NB4 (cell line): ENCODE results near the gene RASAL2.

Experiments used
- CTCF ChIP-seq: IDR thresholded peaks from one replicate; pipeline ENCODE4 v1.5.1; 2012; ENCODE audit warnings: low read depth, low read length
- MYC ChIP-seq: IDR thresholded peaks from 2 replicates; pipeline ENCODE4 v1.6.1; 2011; ENCODE audit warnings: low read depth, low read length

- TF ChIP-seq CTCF (no peak), MYC (no peak)
Measured at GRCh38 chr1:178098262-178098661, 4.4 kb downstream of the RASAL2 start.
